Peyer's patch (tissue), 4 donors: ENCODE data around the gene ICA1.

Source experiments
- POLR2A ChIP-seq, 2 donors: fragments of 450-650 bp; IDR thresholded peaks; one replicate each; pipeline ENCODE4 v1.5.1; 2017; ENCODE audit warnings: antibody characterized with exemption in 2 of 2, mild to moderate bottlenecking in 2 of 2, moderate library complexity in 2 of 2
- TF ChIP-seq, protein P1 (sequence below), 6 experiments: fragments of 450-650 bp in 4 of 6; fragments of 200-600 bp in 2 of 6; sonication (generic) in 1 of 6; IDR thresholded peaks; one replicate each; pipeline ENCODE4 v1.5.1; 2017 to 2019; ENCODE audit warnings: antibody characterized with exemption in 6 of 6, mild to moderate bottlenecking in 3 of 6, moderate library complexity in 1 of 6

GRCh38 chr7:8254667-8255066, 7.3 kb downstream of the ICA1 start:
- TF ChIP-seq, protein P1, sequence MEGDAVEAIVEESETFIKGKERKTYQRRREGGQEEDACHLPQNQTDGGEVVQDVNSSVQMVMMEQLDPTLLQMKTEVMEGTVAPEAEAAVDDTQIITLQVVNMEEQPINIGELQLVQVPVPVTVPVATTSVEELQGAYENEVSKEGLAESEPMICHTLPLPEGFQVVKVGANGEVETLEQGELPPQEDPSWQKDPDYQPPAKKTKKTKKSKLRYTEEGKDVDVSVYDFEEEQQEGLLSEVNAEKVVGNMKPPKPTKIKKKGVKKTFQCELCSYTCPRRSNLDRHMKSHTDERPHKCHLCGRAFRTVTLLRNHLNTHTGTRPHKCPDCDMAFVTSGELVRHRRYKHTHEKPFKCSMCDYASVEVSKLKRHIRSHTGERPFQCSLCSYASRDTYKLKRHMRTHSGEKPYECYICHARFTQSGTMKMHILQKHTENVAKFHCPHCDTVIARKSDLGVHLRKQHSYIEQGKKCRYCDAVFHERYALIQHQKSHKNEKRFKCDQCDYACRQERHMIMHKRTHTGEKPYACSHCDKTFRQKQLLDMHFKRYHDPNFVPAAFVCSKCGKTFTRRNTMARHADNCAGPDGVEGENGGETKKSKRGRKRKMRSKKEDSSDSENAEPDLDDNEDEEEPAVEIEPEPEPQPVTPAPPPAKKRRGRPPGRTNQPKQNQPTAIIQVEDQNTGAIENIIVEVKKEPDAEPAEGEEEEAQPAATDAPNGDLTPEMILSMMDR (IDR thresholded peaks at IDR 0.05) = no peak
- no peak for TF ChIP-seq POLR2A (IDR thresholded peaks at IDR 0.05)
